Activated CD8-positive, alpha-beta memory T cell treated with anti-CD3 and anti-CD28 coated beads for 48 hours (primary cell): Measurements from ENCODE around the gene AXIN1.
"Not testable (repeated sequence)": the region's sequence is repeated elsewhere in the genome, so short reads cannot be mapped to it uniquely, and the experiment has no call there.

ENCODE experiments used
- DNase-seq, 3 experiments: peaks; one replicate each; pipeline ENCODE4 v3.0.0-alpha.2; 2020; ENCODE audit warnings: low read depth in 2 of 3, low spot score in 2 of 3

AXIN1 gene

DNA sequence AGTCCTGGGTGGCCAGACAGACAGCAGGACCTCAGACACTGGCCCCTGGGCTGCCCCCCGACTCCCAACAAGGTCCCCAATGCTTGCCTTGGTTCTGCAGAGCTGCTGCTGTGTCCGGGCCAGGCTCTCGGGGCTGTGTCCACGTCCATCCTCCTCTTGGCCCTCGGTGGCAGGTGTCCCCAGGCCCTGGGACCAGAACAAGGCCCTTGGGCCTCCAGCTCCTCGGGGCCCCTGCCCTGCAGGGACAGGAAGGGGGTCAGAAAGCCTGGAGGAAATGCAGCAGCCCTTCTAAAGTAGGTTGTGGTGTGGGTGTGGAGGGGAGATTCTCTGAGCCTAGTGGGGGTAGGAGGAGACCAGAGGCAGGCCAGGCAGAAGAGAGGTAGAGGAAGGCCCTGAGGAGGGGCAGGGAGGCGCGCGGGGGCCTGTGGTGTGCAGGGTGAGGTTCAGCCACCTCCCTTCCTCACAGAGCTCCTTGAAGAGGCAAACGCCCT is 2.5 kb upstream of the AXIN1 start:
- no peak for DNase-seq

GRCh38 chr16:354291-354881 is 1.9 kb upstream of the AXIN1 start:
- DNase-seq, result no peak

DNA sequence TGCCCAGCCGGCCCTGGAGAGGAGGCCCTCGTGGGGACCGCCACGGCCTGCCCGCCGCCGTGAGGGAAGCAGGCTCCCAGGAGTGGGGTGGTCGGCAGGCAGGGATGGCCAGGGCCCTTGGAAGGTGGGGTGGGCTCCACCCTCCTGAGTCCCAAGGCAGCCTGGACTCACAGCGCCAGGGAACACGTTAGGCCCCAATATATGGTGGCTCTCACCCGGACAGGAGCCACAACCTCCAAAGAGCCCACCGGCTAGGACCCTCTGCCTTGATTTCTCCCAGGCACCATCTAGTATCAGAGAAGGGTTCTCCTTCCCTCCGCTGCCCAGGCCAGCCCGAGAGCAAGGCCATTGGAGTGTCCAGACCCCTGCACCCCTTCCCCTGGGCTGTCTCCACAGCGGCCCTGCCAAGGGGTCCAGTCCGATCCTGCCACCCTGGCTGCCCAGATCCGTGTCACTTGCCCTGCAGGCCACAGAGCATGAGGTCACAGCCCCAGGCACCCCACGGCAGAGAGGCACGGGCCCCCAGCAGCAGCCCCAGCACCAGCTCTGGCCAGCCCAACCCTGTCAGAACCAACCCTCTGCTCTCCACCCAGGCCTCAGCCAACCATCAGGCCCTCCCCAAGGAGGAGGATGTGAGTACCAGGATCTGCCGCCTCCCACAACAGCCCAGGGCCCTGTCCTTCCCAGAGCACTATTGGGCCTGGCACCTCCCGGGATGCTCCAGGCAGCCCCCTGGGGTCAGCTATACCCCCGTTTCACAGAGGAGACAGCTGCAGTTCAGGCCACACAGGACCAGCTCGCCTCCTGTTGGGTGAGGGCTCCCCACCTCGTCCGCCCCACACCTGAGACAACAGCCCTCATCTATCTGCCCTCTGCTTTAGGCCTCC is 1.1 kb upstream of the AXIN1 start:
- no peak for DNase-seq

DNA sequence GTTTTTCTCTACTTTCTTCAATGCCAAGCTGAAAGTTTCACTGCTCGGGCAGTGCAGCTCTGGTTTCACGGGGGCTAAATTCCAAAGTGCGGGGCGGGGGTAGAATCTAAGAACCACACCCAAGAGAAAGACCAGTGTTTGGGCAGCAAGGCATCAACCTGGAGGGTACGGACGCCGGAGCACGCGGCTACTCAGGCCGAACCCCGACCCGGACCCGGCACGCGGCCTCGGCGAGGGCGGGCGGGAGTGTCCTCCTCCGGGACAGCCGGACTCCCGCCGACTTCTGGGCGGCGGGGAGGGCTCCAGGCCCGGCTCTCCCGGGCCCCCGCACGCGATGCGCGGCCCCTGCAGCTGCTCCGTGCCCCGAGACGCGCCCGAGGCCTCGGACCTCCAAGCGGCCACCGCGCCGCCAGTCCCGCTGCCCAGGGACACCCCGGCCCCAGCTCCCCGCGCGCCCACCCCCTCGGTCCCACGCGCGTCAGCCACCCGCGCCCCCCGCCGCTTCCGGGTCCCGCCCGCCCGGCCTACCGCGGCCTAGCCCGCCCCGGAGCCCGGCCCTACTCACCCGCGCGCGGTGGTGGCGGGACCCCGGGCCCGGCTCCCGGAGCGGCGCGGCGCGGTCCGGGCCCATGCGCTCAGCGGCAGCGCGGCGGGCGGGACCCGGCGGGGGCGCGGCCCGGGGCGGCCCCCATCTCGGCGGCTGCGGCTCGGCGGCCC is 561 bp downstream of the AXIN1 start:
- DNase-seq, result no peak

GRCh38 chr16:350203-350602 is 2.3 kb downstream of the AXIN1 start:
- no peak for DNase-seq

GRCh38 chr16:349211-349610 is 3.3 kb downstream of the AXIN1 start:
- DNase-seq, result no peak

GRCh38 chr16:348495-348894 is 4.0 kb downstream of the AXIN1 start:
- DNase-seq, result not testable (repeated sequence)

DNA sequence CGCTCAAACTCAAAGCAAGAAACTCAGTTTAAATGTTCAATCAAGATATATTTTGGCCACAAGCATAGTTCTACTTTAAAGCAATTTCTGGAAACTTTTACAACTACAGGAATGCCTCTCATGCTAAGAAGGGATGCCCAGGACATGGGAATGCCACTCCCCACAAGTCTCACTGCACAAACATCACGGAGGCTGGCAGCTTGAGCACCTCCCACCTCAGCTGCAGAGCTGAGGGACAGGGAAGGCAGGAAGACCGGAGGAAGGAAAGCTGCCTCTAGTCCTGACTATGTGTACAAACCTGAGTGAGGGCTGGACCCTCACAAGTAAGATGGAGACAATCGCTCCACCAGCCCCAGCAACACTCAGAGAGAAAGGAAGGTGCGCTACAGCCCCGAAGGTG is 5.3 kb downstream of the AXIN1 start:
- no peak for DNase-seq

- DNase-seq, result no peak
Observed at GRCh38 chr16:346587-346986, 5.9 kb downstream of the AXIN1 start.

- DNase-seq, result no peak
Observed at GRCh38 chr16:345772-346171, 6.8 kb downstream of the AXIN1 start.

- DNase-seq, result no peak
Observed at GRCh38 chr16:342455-343213, 9.9 kb downstream of the AXIN1 start.

- not testable (repeated sequence) for DNase-seq
Observed at GRCh38 chr16:341974-342336, 10.6 kb downstream of the AXIN1 start.

GRCh38 chr16:341095-341973 is 11.2 kb downstream of the AXIN1 start:
- not testable (repeated sequence) for DNase-seq

DNA sequence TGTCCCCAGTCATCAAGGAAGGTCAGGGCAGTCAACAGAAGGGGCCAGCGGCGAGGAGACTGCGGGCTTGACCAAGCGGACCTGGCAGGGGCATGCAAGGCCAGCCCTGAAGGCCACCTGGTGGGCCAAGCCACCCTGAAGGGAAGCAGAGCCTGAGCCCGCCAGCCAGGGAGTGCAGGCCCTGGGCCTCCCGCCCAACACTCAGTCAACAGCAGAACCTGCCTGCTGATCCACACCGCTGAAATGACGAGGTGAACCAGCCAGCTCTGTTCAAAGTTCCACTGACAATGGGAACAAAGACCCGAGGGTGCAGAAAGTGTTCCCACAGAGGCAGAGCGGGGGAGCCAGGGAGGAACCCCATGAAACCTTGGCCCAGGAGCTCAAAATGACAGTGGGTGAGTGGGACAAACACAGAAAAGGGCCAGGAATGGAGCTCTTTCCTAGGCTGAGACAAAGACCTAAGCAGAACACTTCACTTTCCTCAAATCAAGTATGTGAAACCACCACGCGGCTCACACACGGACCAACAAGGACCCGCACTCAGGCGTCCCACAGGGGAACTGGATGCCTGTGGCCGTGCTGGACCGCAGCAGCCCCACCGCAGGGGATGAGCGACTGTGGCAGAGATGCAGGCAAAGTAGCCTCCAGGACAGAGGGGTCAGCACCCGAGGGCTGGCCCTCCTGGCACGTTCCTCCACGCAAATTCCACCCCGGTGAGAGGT is 12.0 kb downstream of the AXIN1 start:
- DNase-seq, result no peak

- DNase-seq, result no peak
Observed at GRCh38 chr16:339680-340079, 12.8 kb downstream of the AXIN1 start.

- DNase-seq, result no peak
Observed at GRCh38 chr16:337975-338575, 14.4 kb downstream of the AXIN1 start.

- DNase-seq, result no peak
Observed at GRCh38 chr16:337437-337836, 15.1 kb downstream of the AXIN1 start.

GRCh38 chr16:336269-336668 is 16.3 kb downstream of the AXIN1 start:
- no peak for DNase-seq
